K562 (cell line): ENCODE measurements around the gene CHEK2. TPM values are rescaled to one million over a fixed set of nuclear protein-coding genes. Genes with fewer than 3 reads are reported as not detected.

Source experiments
- ATAC-seq: fragments of 200-7000 bp; cut with Tn5 transposase; 3 replicates; pipeline ENCODE4 v1.9.1; 2020; ENCODE audit warnings: moderate library complexity
- BruUV-seq: library from RNA; stranded (reverse); fragments of 400-500 nt; replicated peaks from 2 replicates; lab custom pipeline; 2021; lab: Mats Ljungman, UMichigan
- CTCF ChIA-PET: fragments of 300-600 bp; formaldehyde crosslinking; extraction: SDS; loops from one replicate; lab custom pipeline; 2021; ENCODE audit warnings: low intra/inter-chr PET ratio; lab: Yijun Ruan, JAX
- POLR2A ChIA-PET: fragments of 300-600, 350-650 bp; sonication (Branson Sonifier 250); formaldehyde crosslinking; extraction: SDS; loops from one replicate; lab custom pipeline; 2021; ENCODE audit warnings: antibody characterized with exemption, inconsistent platforms; lab: Yijun Ruan, JAX
- DNase-seq, 4 experiments: peaks; one replicate each; pipeline versions ENCODE4 v3.0.0 to v3.0.0-alpha.2; 2011 to 2018; ENCODE audit warnings: low spot score in 3 of 4, mixed read lengths in 3 of 4; ENCODE audit errors: extremely low read depth in 1 of 4
- FAIRE-seq: peaks from 2 replicates; lab custom pipeline; 2011; peaks lifted over from hg19 to GRCh38; lab: Jason Lieb, UNC
- H2AFZ ChIP-seq: 2 replicates; pipeline ENCODE4 v1.6.0; 2011; ENCODE audit warnings: low read depth, low read length, control low read depth, inconsistent platforms
- H3K27ac ChIP-seq: fragments of 200-600 bp; 3 replicates; pipeline ENCODE4 v1.8.0; 2011; ENCODE audit warnings: low read depth, mild to moderate bottlenecking, control low read depth, inconsistent platforms, low read length, moderate library complexity, mixed read lengths; ENCODE audit errors: extremely low read depth
- H3K27me3 ChIP-seq, 2 experiments: fragments of 300-600 bp in 1 of 2; 2 replicates in 1 of 2; 3 replicates in 1 of 2; pipeline versions ENCODE4 v1.6.0 to v1.8.0; 2011; ENCODE audit warnings: inconsistent platforms in 2 of 2, low read length in 2 of 2, mild to moderate bottlenecking in 1 of 2, mixed read lengths in 1 of 2, moderate library complexity in 1 of 2; ENCODE audit not compliant: control insufficient read depth in 2 of 2, insufficient read depth in 2 of 2
- H3K36me3 ChIP-seq: fragments of 300-600 bp; 3 replicates; pipeline ENCODE4 v1.8.0; 2011; ENCODE audit warnings: mild to moderate bottlenecking, low read length, inconsistent platforms; ENCODE audit not compliant: control insufficient read depth, insufficient read depth
- H3K4me1 ChIP-seq, 2 experiments: fragments of 200-600 bp in 1 of 2; replicated peaks in 1 of 2; 2 replicates in 1 of 2; 3 replicates in 1 of 2; pipeline versions ENCODE4 v1.5.1 to v1.8.0; 2011; ENCODE audit warnings: inconsistent platforms in 2 of 2, low read length in 2 of 2, mild to moderate bottlenecking in 1 of 2, mixed read lengths in 1 of 2, moderate library complexity in 1 of 2; ENCODE audit not compliant: control insufficient read depth in 2 of 2, insufficient read depth in 2 of 2
- H3K4me2 ChIP-seq: 2 replicates; pipeline ENCODE4 v1.6.1; 2011; ENCODE audit warnings: low read length, control low read depth, inconsistent platforms, mixed read lengths; ENCODE audit not compliant: insufficient read depth
- H3K4me3 ChIP-seq: fragments of 200-600 bp; sonication (generic), shearing (Covaris generic); 2 replicates; pipeline ENCODE4 v1.5.1; 2016; ENCODE audit warnings: control low read depth, inconsistent platforms
- H3K79me2 ChIP-seq: fragments of 200-600 bp; 3 replicates; pipeline ENCODE4 v1.8.0; 2011; ENCODE audit warnings: low read length, inconsistent platforms; ENCODE audit not compliant: control insufficient read depth, insufficient read depth
- H3K9ac ChIP-seq, 2 experiments: 2 replicates each; pipeline versions ENCODE4 v1.6.0 to v1.6.1; 2011; ENCODE audit warnings: low read depth in 2 of 2, low read length in 2 of 2, control low read depth in 1 of 2, inconsistent platforms in 1 of 2, mild to moderate bottlenecking in 1 of 2, mixed read lengths in 1 of 2; ENCODE audit not compliant: insufficient read depth in 1 of 2
- H3K9me1 ChIP-seq: one replicate; pipeline ENCODE4 v1.6.0; 2011; ENCODE audit warnings: inconsistent platforms, mild to moderate bottlenecking, low read length, moderate library complexity; ENCODE audit not compliant: control insufficient read depth, insufficient read depth
- H3K9me3 ChIP-seq: replicated peaks from 2 replicates; pipeline ENCODE4 v1.5.1; 2011; ENCODE audit warnings: low read depth, low read length, inconsistent platforms; ENCODE audit not compliant: control insufficient read depth, insufficient read depth
- H4K20me1 ChIP-seq: replicated peaks from 2 replicates; pipeline ENCODE4 v1.6.1; 2011; ENCODE audit warnings: low read length, inconsistent platforms, mixed read lengths; ENCODE audit not compliant: control insufficient read depth, insufficient read depth
- ETV5 ChIP-seq: sonication (generic); formaldehyde crosslinking; IDR thresholded peaks from 2 replicates; pipeline ENCODE4 v1.4.0; 2020; ENCODE audit warnings: low read depth, mild to moderate bottlenecking, missing genetic modification reagents
- ZNF197 ChIP-seq: fragments of 200-800 bp; sonication (Bioruptor generic); IDR thresholded peaks from 2 replicates; pipeline ENCODE4 v1.6.1; 2016; ENCODE audit warnings: low read depth, missing genetic modification characterization, missing compliant biosample characterization
- ZNF354B ChIP-seq: fragments of 250-450 bp; sonication (Bioruptor Pico); IDR thresholded peaks from 2 replicates; pipeline ENCODE4 v1.4.0; 2020
- ZNF436 ChIP-seq: fragments of 250-450, 450-650 bp; sonication (Bioruptor Pico); formaldehyde crosslinking; IDR thresholded peaks from 2 replicates; pipeline ENCODE4 v1.7.0; 2020; ENCODE audit warnings: mild to moderate bottlenecking
- ZNF511 ChIP-seq: sonication (generic); formaldehyde crosslinking; IDR thresholded peaks from 2 replicates; pipeline ENCODE4 v1.8.0; 2022; ENCODE audit warnings: mild to moderate bottlenecking, missing genetic modification reagents
- WGBS: fragments of 100-300 bp; shearing (Covaris generic); methylation state at CpG from one replicate; pipeline ENCODE4 v1.1.6; 2016; ENCODE audit warnings: low coverage, mixed read lengths; ENCODE audit not compliant: insufficient coverage; ENCODE audit errors: missing lambda C conversion rate; 5-methylcytosine and 5-hydroxymethylcytosine counted together
- in situ Hi-C: fragments of 300-500 bp; cut with MboI; formaldehyde crosslinking; loops from 4 replicates; pipeline ENCODE4 v1.15.0; 2018; ENCODE audit warnings: inconsistent platforms, mixed read lengths
- intact Hi-C: fragments of 100-400 bp; cut with micrococcal nuclease; formaldehyde crosslinking; loops from 2 replicates; pipeline ENCODE4 v1.14.2; 2022
- polyA plus RNA-seq, 8 experiments: library from polyadenylated mRNA; depleted of rRNA in 4 of 8; stranded (reverse) in 5 of 8; unstranded in 3 of 8; fragments of >200 nt; fragmentation: Nextera tagmentation in 2 of 8; fragmentation: Illumina TruSeq in 1 of 8; extraction: Ambion mirVana in 2 of 8; extraction: Trizol in 1 of 8; gene quantifications; 2 replicates each; pipeline versions ENCODE4 v1.2.1 to v1.2.3, GENCODE V29; 2011 to 2014; ENCODE audit warnings: inconsistent platforms in 1 of 8, missing spikeins in 1 of 8
- total RNA-seq, 7 experiments: library from RNA; depleted of rRNA in 6 of 7; stranded (reverse); fragments of >200 nt in 6 of 7; fragmentation: Illumina TruSeq in 2 of 7; extraction: Trizol in 2 of 7; gene quantifications; 2 replicates each; pipeline versions ENCODE4 v1.2.1 to v1.2.3, GENCODE V29; 2011 to 2021; ENCODE audit warnings: low replicate concordance in 1 of 7
- TF ChIP-seq, protein P1 (sequence below): sonication (generic); formaldehyde crosslinking; IDR thresholded peaks from 2 replicates; pipeline ENCODE4 v1.9.0; 2022; ENCODE audit warnings: mild to moderate bottlenecking, missing genetic modification reagents
- TF ChIP-seq, protein P2 (sequence below): fragments of 450-650 bp; formaldehyde crosslinking; IDR thresholded peaks from 2 replicates; pipeline ENCODE4 v1.4.0; 2020; ENCODE audit warnings: mild to moderate bottlenecking, moderate library complexity

Gene CHEK2
- total and polyA plus RNA-seq, 9 of the 15 experiments (the other 6 are each of a cell fraction or from before 2014, with no cell fraction given) = 28.7 to 102 (median 58.0) TPM

- H4K20me1 ChIP-seq = no peaks in the 10 kb centered on the region
- no peaks in the 10 kb centered on the region for H3K27me3 ChIP-seq
- no peak overlapping the region for H3K27ac ChIP-seq
- no peaks in the 10 kb centered on the region for H3K9me3 ChIP-seq
- in situ Hi-C loops = no loop called here
- no TSS peak for BruUV-seq
- no peaks in the 10 kb centered on the region for H3K9me1 ChIP-seq
- no peak for TF ChIP-seq ZNF197 (CRISPR knock-in tag)
- TF ChIP-seq, protein P1, sequence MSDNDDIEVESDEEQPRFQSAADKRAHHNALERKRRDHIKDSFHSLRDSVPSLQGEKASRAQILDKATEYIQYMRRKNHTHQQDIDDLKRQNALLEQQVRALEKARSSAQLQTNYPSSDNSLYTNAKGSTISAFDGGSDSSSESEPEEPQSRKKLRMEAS (CRISPR knock-in tag) = no peak
- TF ChIP-seq, protein P2, sequence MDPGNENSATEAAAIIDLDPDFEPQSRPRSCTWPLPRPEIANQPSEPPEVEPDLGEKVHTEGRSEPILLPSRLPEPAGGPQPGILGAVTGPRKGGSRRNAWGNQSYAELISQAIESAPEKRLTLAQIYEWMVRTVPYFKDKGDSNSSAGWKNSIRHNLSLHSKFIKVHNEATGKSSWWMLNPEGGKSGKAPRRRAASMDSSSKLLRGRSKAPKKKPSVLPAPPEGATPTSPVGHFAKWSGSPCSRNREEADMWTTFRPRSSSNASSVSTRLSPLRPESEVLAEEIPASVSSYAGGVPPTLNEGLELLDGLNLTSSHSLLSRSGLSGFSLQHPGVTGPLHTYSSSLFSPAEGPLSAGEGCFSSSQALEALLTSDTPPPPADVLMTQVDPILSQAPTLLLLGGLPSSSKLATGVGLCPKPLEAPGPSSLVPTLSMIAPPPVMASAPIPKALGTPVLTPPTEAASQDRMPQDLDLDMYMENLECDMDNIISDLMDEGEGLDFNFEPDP (CRISPR knock-in tag) = no peak
- TF ChIP-seq ZNF436 = no peak
- no peak for TF ChIP-seq ZNF511 (CRISPR knock-in tag)
- TF ChIP-seq ZNF354B (CRISPR knock-in tag) = no peak
- TF ChIP-seq ETV5 (CRISPR knock-in tag) = no peak
- intact Hi-C loops = no loop called here
- ChIA-PET CTCF (no interaction called here), POLR2A (interaction anchor here (1.1 to 9.4 kb wide), 2 partner anchors 9 to 10 kb away, joined by 4 to 109 read pairs; partner anchors contain the start of gene XBP1)
- H3K4me1 ChIP-seq = peaks cover 0 to 5% of the 10 kb centered on the region in 2 experiments; a peak in 1 of 5 replicates
- no peak for ATAC-seq
- no peak overlapping the region for H3K4me2 ChIP-seq
- no peak overlapping the region for H3K9ac ChIP-seq
- peaks cover 37% of the 10 kb centered on the region for H3K36me3 ChIP-seq
- H2AFZ ChIP-seq = no peak overlapping the region
- H3K4me3 ChIP-seq = no peak overlapping the region
- WGBS = 74% methylated on average over 3 of the region's 3 CpGs
- no peaks in the 10 kb centered on the region for H3K79me2 ChIP-seq
- FAIRE-seq = no peak
- no peak for DNase-seq
Observed at GRCh38 chr22:28788601-28789000, 47.0 kb upstream of the CHEK2 start.
